BE2C (cell line): ENCODE data around the gene IQGAP3.

ENCODE experiments used
- DNase-seq: peaks from one replicate; pipeline ENCODE4 v3.0.0-alpha.2; 2020
- H3K27me3 ChIP-seq: fragments of 250-450 bp; sonication (Bioruptor Pico); 2 replicates; pipeline ENCODE4 v1.5.1; 2020; ENCODE audit warnings: mild to moderate bottlenecking
- H3K36me3 ChIP-seq: fragments of 250-450 bp; sonication (Bioruptor Pico); 2 replicates; pipeline ENCODE4 v1.5.1; 2020; ENCODE audit warnings: mild to moderate bottlenecking
- H3K4me1 ChIP-seq: fragments of 250-450 bp; sonication (Bioruptor Pico); 2 replicates; pipeline ENCODE4 v1.5.1; 2020
- H3K4me3 ChIP-seq: 2 replicates; pipeline ENCODE4 v1.5.1; 2011; ENCODE audit warnings: low read depth, low read length
- H3K9me3 ChIP-seq: fragments of 250-450 bp; sonication (Bioruptor Pico); 2 replicates; pipeline ENCODE4 v1.5.1; 2020
- TF ChIP-seq, protein P1 (sequence below): IDR thresholded peaks from 2 replicates; pipeline ENCODE4 v1.5.1; 2012; ENCODE audit warnings: mild to moderate bottlenecking, low read depth, low read length

Gene IQGAP3

DNA sequence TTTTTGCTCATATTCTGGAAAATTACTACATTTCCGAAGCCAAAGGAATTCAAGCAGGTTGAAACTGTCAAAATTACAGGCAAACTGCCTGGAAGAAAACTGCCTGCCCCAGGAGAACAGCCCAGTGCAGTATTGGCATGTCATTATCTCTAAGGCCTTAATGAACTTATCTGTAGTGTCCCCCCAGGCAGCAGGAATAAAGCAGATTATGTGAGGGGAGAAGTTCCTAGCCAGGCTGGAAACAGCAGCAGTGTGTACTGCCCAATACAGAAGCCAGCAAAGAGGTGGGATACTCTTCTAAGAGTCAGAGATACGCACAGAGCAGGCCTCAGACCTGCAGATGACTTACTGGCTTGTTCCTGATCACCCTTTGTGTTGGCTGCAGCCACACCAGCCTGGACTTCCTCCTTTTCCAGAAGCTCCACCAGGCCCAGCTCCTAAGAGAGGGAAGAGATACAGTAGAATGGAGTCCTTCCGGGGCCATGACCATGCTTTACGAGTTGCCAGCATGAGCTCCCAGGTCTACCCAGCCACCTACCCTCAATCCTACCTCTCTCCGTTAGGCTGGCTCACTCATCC lies 11.7 kb downstream of the IQGAP3 start:
- H3K4me3 ChIP-seq, result no peak overlapping the region
- no peaks in the 10 kb centered on the region for H3K27me3 ChIP-seq
- no peaks in the 10 kb centered on the region; the same call in 1 of the 2 replicates for H3K4me1 ChIP-seq
- TF ChIP-seq, protein P1, sequence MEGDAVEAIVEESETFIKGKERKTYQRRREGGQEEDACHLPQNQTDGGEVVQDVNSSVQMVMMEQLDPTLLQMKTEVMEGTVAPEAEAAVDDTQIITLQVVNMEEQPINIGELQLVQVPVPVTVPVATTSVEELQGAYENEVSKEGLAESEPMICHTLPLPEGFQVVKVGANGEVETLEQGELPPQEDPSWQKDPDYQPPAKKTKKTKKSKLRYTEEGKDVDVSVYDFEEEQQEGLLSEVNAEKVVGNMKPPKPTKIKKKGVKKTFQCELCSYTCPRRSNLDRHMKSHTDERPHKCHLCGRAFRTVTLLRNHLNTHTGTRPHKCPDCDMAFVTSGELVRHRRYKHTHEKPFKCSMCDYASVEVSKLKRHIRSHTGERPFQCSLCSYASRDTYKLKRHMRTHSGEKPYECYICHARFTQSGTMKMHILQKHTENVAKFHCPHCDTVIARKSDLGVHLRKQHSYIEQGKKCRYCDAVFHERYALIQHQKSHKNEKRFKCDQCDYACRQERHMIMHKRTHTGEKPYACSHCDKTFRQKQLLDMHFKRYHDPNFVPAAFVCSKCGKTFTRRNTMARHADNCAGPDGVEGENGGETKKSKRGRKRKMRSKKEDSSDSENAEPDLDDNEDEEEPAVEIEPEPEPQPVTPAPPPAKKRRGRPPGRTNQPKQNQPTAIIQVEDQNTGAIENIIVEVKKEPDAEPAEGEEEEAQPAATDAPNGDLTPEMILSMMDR, result no peak
- no peaks in the 10 kb centered on the region for H3K9me3 ChIP-seq
- peaks cover 14% of the 10 kb centered on the region for H3K36me3 ChIP-seq
- DNase-seq, result peak; percentile 28

GRCh38 chr1:156559797-156560385 lies 12.5 kb downstream of the IQGAP3 start:
- no peak for DNase-seq
- H3K4me1 ChIP-seq, result no peaks in the 10 kb centered on the region; the same call in 1 of the 2 replicates
- H3K36me3 ChIP-seq, result peaks cover 14% of the 10 kb centered on the region
- TF ChIP-seq, protein P1, result no peak
- H3K27me3 ChIP-seq, result no peaks in the 10 kb centered on the region
- H3K4me3 ChIP-seq, result no peak overlapping the region
- H3K9me3 ChIP-seq, result no peaks in the 10 kb centered on the region

DNA sequence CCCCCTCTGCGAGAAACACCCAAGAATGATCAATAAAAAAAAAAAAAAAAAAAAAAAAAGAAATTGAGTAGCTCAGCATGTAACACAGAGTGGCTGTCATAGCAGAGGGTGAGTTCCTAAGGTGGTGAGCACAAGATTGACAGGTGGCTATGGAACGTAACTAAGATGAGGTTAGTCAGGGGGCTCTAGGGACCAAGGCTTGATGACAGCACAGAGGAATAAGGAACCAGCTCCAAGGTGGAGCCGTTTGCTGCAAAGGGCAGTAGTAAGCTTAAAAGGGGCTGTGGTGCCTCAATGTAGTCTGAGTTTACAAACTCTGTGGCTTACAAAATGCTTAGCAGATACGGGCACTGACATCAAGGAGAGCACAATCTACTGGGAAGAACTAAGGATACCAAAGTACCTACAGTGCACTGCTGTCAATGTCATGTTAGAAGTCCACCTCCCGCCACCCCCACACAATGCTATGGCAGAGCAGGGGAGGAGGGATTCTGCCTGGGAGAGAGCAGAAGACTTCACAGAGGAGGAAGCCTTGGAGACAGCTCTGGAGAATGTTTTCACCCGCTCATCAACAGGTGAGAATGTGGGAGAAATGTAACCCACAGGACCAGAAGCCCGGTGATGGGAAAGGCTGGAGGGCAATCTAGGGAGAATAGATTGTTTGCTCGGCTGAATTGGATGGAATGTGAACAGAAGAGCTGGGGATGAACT lies 13.1 kb downstream of the IQGAP3 start:
- peaks cover 13% of the 10 kb centered on the region for H3K36me3 ChIP-seq
- H3K9me3 ChIP-seq, result no peaks in the 10 kb centered on the region
- H3K27me3 ChIP-seq, result no peaks in the 10 kb centered on the region
- H3K4me1 ChIP-seq, result no peaks in the 10 kb centered on the region; the same call in 1 of the 2 replicates
- H3K4me3 ChIP-seq, result no peak overlapping the region
- TF ChIP-seq, protein P1, result no peak
- no peak for DNase-seq

GRCh38 chr1:156556354-156556753 lies 16.0 kb downstream of the IQGAP3 start:
- TF ChIP-seq, protein P1, result no peak
- peaks cover 12% of the 10 kb centered on the region for H3K36me3 ChIP-seq
- DNase-seq, result peak; percentile 20

GRCh38 chr1:156555715-156556114 lies 16.6 kb downstream of the IQGAP3 start:
- Histone ChIP-seq H3K27me3 (no peaks in the 10 kb centered on the region), H3K4me3 (no peak overlapping the region), H3K36me3 (peaks cover 12% of the 10 kb centered on the region), H3K4me1 (no peaks in the 10 kb centered on the region; the same call in 1 of the 2 replicates), H3K9me3 (no peaks in the 10 kb centered on the region)
- no peak for DNase-seq
- TF ChIP-seq, protein P1, result no peak

More at GRCh38 chr1:156556354-156556753, 16.0 kb downstream of the IQGAP3 start:
- H3K9me3 ChIP-seq, result no peaks in the 10 kb centered on the region
- H3K27me3 ChIP-seq, result no peaks in the 10 kb centered on the region
- H3K4me3 ChIP-seq, result no peak overlapping the region
- no peaks in the 10 kb centered on the region; the same call in 1 of the 2 replicates for H3K4me1 ChIP-seq

- Histone ChIP-seq H3K36me3 (peaks cover 11% of the 10 kb centered on the region), H3K4me3 (no peak overlapping the region), H3K4me1 (no peaks in the 10 kb centered on the region), H3K27me3 (no peaks in the 10 kb centered on the region), H3K9me3 (no peaks in the 10 kb centered on the region)
- TF ChIP-seq, protein P1, result no peak
- no peak for DNase-seq
Measured at GRCh38 chr1:156554971-156555370, 17.4 kb downstream of the IQGAP3 start.
